OCI-LY7 (cell line): ENCODE measurements around the gene ZC3H12A. TPM values are rescaled to one million over a fixed set of nuclear protein-coding genes. Genes with fewer than 3 reads are reported as not detected.
A peak's percentile ranks its signal among the peaks of the same experiment; 100 is the strongest.

ENCODE experiments used
- Bru-seq: library from RNA; stranded (reverse); fragments of 400-500 nt; gene quantifications from one replicate; lab custom pipeline; 2021; lab: Mats Ljungman, UMichigan
- BruChase-seq, 2 experiments: library from RNA; stranded (reverse); fragments of 400-500 nt; gene quantifications; one replicate each; lab custom pipeline; 2021; lab: Mats Ljungman, UMichigan
- BruUV-seq: library from RNA; stranded (reverse); fragments of 400-500 nt; replicated peaks from 2 replicates; lab custom pipeline; 2021; lab: Mats Ljungman, UMichigan
- CTCF ChIA-PET: fragments of 300-600 bp; sonication (Branson Sonifier 250); formaldehyde crosslinking; loops from one replicate; lab custom pipeline; 2022; ENCODE audit warnings: antibody characterized with exemption; ENCODE audit not compliant: unreplicated experiment; lab: Charles Lee
- POLR2A ChIA-PET: fragments of 300-600 bp; sonication (Branson Sonifier 250); formaldehyde crosslinking; loops from one replicate; lab custom pipeline; 2022; ENCODE audit warnings: antibody characterized with exemption; lab: Charles Lee
- DNase-seq: peaks from one replicate; pipeline ENCODE4 v3.0.0-alpha.2; 2015; ENCODE audit warnings: low spot score
- H2AFZ ChIP-seq: fragments of 200-600 bp; sonication (generic), shearing (Covaris generic); 2 replicates; pipeline ENCODE4 v1.6.1; 2014; ENCODE audit warnings: mild to moderate bottlenecking, antibody characterized with exemption, low read length, moderate library complexity
- H3K27ac ChIP-seq: fragments of 200-600 bp; sonication (generic); 2 replicates; pipeline ENCODE4 v1.5.1; 2014; ENCODE audit warnings: mixed run types, low read depth, mild to moderate bottlenecking, moderate library complexity, low read length, inconsistent platforms; ENCODE audit not compliant: poor library complexity, severe bottlenecking
- H3K36me3 ChIP-seq: fragments of 200-600 bp; sonication (generic); 2 replicates; pipeline ENCODE4 v1.6.1; 2014; ENCODE audit warnings: mild to moderate bottlenecking, antibody characterized with exemption, low read length, moderate library complexity, mixed read lengths; ENCODE audit not compliant: insufficient read depth
- H3K4me1 ChIP-seq: fragments of 200-600 bp; sonication (generic); 2 replicates; pipeline ENCODE4 v1.5.1; 2014; ENCODE audit warnings: mild to moderate bottlenecking, low read length; ENCODE audit not compliant: insufficient read depth, poor library complexity, severe bottlenecking
- H3K4me2 ChIP-seq: fragments of 200-600 bp; sonication (generic); 2 replicates; pipeline ENCODE4 v1.6.1; 2014; ENCODE audit warnings: mild to moderate bottlenecking, low read length
- H3K4me3 ChIP-seq: fragments of 200-600 bp; sonication (generic); 2 replicates; pipeline ENCODE4 v1.5.1; 2014; ENCODE audit warnings: mild to moderate bottlenecking, low read depth, low read length; ENCODE audit not compliant: poor library complexity, severe bottlenecking
- H3K79me2 ChIP-seq: fragments of 200-600 bp; sonication (generic); 2 replicates; pipeline ENCODE4 v1.6.1; 2016; ENCODE audit warnings: low read depth, mild to moderate bottlenecking, low read length, moderate library complexity, mixed read lengths; ENCODE audit not compliant: insufficient read depth
- H3K9me2 ChIP-seq: fragments of 200-600 bp; sonication (generic); 2 replicates; pipeline ENCODE4 v1.6.1; 2016; ENCODE audit warnings: mild to moderate bottlenecking, low read length, mixed read lengths; ENCODE audit not compliant: insufficient read depth
- H3K9me3 ChIP-seq: fragments of 200-600 bp; sonication (generic); 2 replicates; pipeline ENCODE4 v1.6.1; 2014; ENCODE audit warnings: mild to moderate bottlenecking, mixed run types, low read length, mixed read lengths
- H4K20me1 ChIP-seq: fragments of 200-600 bp; sonication (generic); 2 replicates; pipeline ENCODE4 v1.6.1; 2014; ENCODE audit warnings: mild to moderate bottlenecking, antibody characterized with exemption, low read length, moderate library complexity, mixed read lengths; ENCODE audit not compliant: insufficient read depth
- CTCF ChIP-seq: fragments of 200-600 bp; sonication (generic); conservative IDR thresholded peaks from 2 replicates; pipeline ENCODE4 v1.5.1; 2014; ENCODE audit warnings: mild to moderate bottlenecking, antibody characterized with exemption, low read length, moderate library complexity, mixed read lengths
- EZH2phosphoT487 ChIP-seq: fragments of 200-600 bp; sonication (generic); IDR thresholded peaks from 2 replicates; pipeline ENCODE4 v1.6.1; 2018; ENCODE audit warnings: low read depth, borderline replicate concordance, mild to moderate bottlenecking, mixed run types, antibody characterized with exemption, low read length, moderate library complexity, mixed read lengths
- intact Hi-C: fragments of 100-400 bp; cut with micrococcal nuclease; formaldehyde crosslinking; loops from one replicate; pipeline ENCODE4 v1.10.0; 2022; ENCODE audit not compliant: unreplicated experiment
- long read RNA-seq: library from polyadenylated mRNA; stranded (forward); transcript quantifications from one replicate; pipeline ENCODE4 v2.0.0, GENCODE V29; 2022
- total RNA-seq, 2 experiments: library from RNA; depleted of rRNA in 1 of 2; stranded (reverse); fragments of >200 nt in 1 of 2; shearing (Covaris generic) in 1 of 2; gene quantifications; 2 replicates each; pipeline ENCODE4 v1.2.3, GENCODE V29; 2014 to 2022

The ZC3H12A gene
- total RNA-seq (2014; rRNA removed; shearing (Covaris generic)) (11.2 and 20.7 TPM in 2 replicates), total RNA-seq (2022) (9.8 and 11.5 TPM in 2 replicates), Bru-seq, nascent RNA (percentile 54 among the genes with signal in this experiment), BruChase-seq, experiment 1, labeled RNA remaining after a 6-hour chase (percentile 39 among the genes with signal in this experiment), BruChase-seq, experiment 2, labeled RNA remaining after a 2-hour chase (percentile 47 among the genes with signal in this experiment)
- long read RNA-seq, partial matches to known transcripts: 9 of 14 reads
- long read RNA-seq, other reads (novel, unspliced or antisense): 4 of 14 reads

- peaks cover 46% of the 10 kb centered on the region for H3K79me2 ChIP-seq
- POLR2A ChIA-PET: interaction anchor here (0.6 to 1.8 kb wide), 8 partner anchors 8 to 204 kb away, joined by 3 to 4 read pairs (median 4); no protein-coding TSS in a partner anchor
- H3K4me1 ChIP-seq: peaks cover 46% of the 10 kb centered on the region
- peak within 1 kb of the TSS; percentile 91 for H2AFZ ChIP-seq
- peaks cover 9% of the 10 kb centered on the region; the same call in 1 of the 2 replicates for H4K20me1 ChIP-seq
- H3K9me3 ChIP-seq: no peaks in the 10 kb centered on the region
- peak within 1 kb of the TSS; percentile 97 for H3K4me2 ChIP-seq
- no TSS peak for BruUV-seq
- peaks cover 33% of the 10 kb centered on the region for H3K36me3 ChIP-seq
- peak within 1 kb of the TSS; percentile 78 for H3K27ac ChIP-seq
- CTCF ChIA-PET: interaction anchor here (0.5 to 1.7 kb wide), 2 partner anchors 12 to 564 kb away, joined by 5 to 7 read pairs; no protein-coding TSS in a partner anchor
- peak within 1 kb of the TSS; percentile 78 for H3K4me3 ChIP-seq
- intact Hi-C loops: loop anchor here (1.0 to 2.0 kb wide), 2 partner anchors 41 to 185 kb away; partner anchors contain the start of gene MEAF6
- DNase-seq: peak; percentile 92
- H3K9me2 ChIP-seq: no peaks in the 10 kb centered on the region
- TF ChIP-seq EZH2phosphoT487 (no peak), CTCF (no peak; the same call in 1 of the 2 replicates)
Observed at GRCh38 chr1:37474046-37474696, at the start of gene ZC3H12A. ZC3H12A (plus strand) TSS chr1:37474580; CDS start chr1:37475497, 917 bp downstream.

- ChIA-PET CTCF (interaction anchor here (1.3 kb wide), 1 partner anchor 12 kb away, joined by 5 read pairs; no protein-coding TSS in a partner anchor), POLR2A (interaction anchor here (1.2 kb wide), 1 partner anchor 253 kb away, joined by 5 read pairs; no protein-coding TSS in a partner anchor)
- no peaks in the 10 kb centered on the region for H3K4me1 ChIP-seq
- H3K79me2 ChIP-seq: no peaks in the 10 kb centered on the region
- H3K36me3 ChIP-seq: no peaks in the 10 kb centered on the region
- intact Hi-C loops: no loop called here
- no peaks in the 10 kb centered on the region for H3K9me3 ChIP-seq
- no peak overlapping the region for H2AFZ ChIP-seq
- H4K20me1 ChIP-seq: no peaks in the 10 kb centered on the region
- no peak for DNase-seq
- H3K4me2 ChIP-seq: no peak overlapping the region
- BruUV-seq: no TSS peak
- H3K9me2 ChIP-seq: no peaks in the 10 kb centered on the region
- no peak for TF ChIP-seq CTCF
- TF ChIP-seq EZH2phosphoT487: no peak
- H3K27ac ChIP-seq: no peak overlapping the region
- H3K4me3 ChIP-seq: no peak overlapping the region
Observed at GRCh38 chr1:37425221-37425620, 49.2 kb upstream of the ZC3H12A start.
